Measurements from ENCODE around the gene NFKB2. TPM values are rescaled to one million over a fixed set of nuclear protein-coding genes. Genes with fewer than 3 reads are reported as not detected.
A peak's percentile ranks its signal among the peaks of the same experiment; 100 is the strongest.

The NFKB2 gene
- total and polyA plus RNA-seq, 2 experiments from 2014 or later, result 5.7 to 21.5 TPM

- Histone ChIP-seq H3K9ac (no peak overlapping the region), H3K9me2 (ENCODE audit: insufficient read depth) (no peaks in the 10 kb centered on the region), H3K79me2 (ENCODE audit: insufficient read depth) (peaks cover 11% of the 10 kb centered on the region), H4K20me1 (ENCODE audit: insufficient read depth) (no peaks in the 10 kb centered on the region), H3K36me3 (ENCODE audit: low read depth) (no peaks in the 10 kb centered on the region), H2AFZ (no peak overlapping the region), H3K4me2 (ENCODE audit: unreplicated experiment) (no peak overlapping the region), H3F3A (ENCODE audit: insufficient read depth) (0 out of 2 replicates have a peak, but pooled peaks cover 7% of the 10 kb centered on the region), H3K27me3 (replicated peaks; ENCODE audit: insufficient read depth) (no peaks in the 10 kb centered on the region), H3K4me1 (ENCODE audit: insufficient read depth) (peaks cover 11% of the 10 kb centered on the region; the same call in 1 of the 2 replicates), H3K9me3 (ENCODE audit: low read depth) (no peaks in the 10 kb centered on the region), H3K4me3 (no peak overlapping the region), H3K27ac (no peak overlapping the region)
- WGBS, 2 experiments (ENCODE audit: low coverage in 1 of 2, low lambda C conversion rate in 2 of 2, missing lambda C conversion rate in 2 of 2), result 66 to 80% methylated on average over 5 of the region's 5 CpGs
- TF ChIP-seq EZH2 (IDR thresholded peaks at IDR 0.05; ENCODE audit: insufficient read depth, poor library complexity, severe bottlenecking) (no peak), EZH2phosphoT487 (IDR thresholded peaks at IDR 0.05; ENCODE audit: insufficient read depth, low read depth) (no peak)
- DNase-seq, result no peak
- in situ Hi-C loops (cut with MboI), result no loop called here
Observed at GRCh38 chr10:102392306-102392705, 3.2 kb upstream of the NFKB2 start.

- no peak for DNase-seq
- peaks cover 11% of the 10 kb centered on the region; the same call in 1 of the 2 replicates for H3K4me1 ChIP-seq (ENCODE audit: insufficient read depth)
- TF ChIP-seq EZH2 (IDR thresholded peaks at IDR 0.05; ENCODE audit: insufficient read depth, poor library complexity, severe bottlenecking) (no peak), EZH2phosphoT487 (IDR thresholded peaks at IDR 0.05; ENCODE audit: insufficient read depth, low read depth) (no peak)
- no peaks in the 10 kb centered on the region for H3K9me2 ChIP-seq (ENCODE audit: insufficient read depth)
- H3K79me2 ChIP-seq (ENCODE audit: insufficient read depth), result peaks cover 14% of the 10 kb centered on the region
- peak overlapping the region; percentile 87 for H3K27ac ChIP-seq
- H3K9ac ChIP-seq, result peak overlapping the region; percentile 88
- no peaks in the 10 kb centered on the region for H4K20me1 ChIP-seq (ENCODE audit: insufficient read depth)
- peak overlapping the region; percentile 87 for H3K4me3 ChIP-seq
- H3K9me3 ChIP-seq (ENCODE audit: low read depth), result no peaks in the 10 kb centered on the region
- H2AFZ ChIP-seq, result peak overlapping the region; percentile 95
- 31 to 33% methylated on average over 28 to 30 of the region's 30 CpGs for WGBS, 2 experiments (ENCODE audit: low coverage in 1 of 2, low lambda C conversion rate in 2 of 2, missing lambda C conversion rate in 2 of 2)
- in situ Hi-C loops (cut with MboI), result no loop called here
- H3K36me3 ChIP-seq (ENCODE audit: low read depth), result no peaks in the 10 kb centered on the region
- no peaks in the 10 kb centered on the region for H3K27me3 ChIP-seq (replicated peaks; ENCODE audit: insufficient read depth)
- H3F3A ChIP-seq (ENCODE audit: insufficient read depth), result 0 out of 2 replicates have a peak, but pooled peaks cover 7% of the 10 kb centered on the region
- H3K4me2 ChIP-seq (ENCODE audit: unreplicated experiment), result peak overlapping the region; percentile 99
Observed at GRCh38 chr10:102393411-102394078, 2.0 kb upstream of the NFKB2 start.

GRCh38 chr10:102394079-102394800 is 1.3 kb upstream of the NFKB2 start:
- Histone ChIP-seq H3F3A (ENCODE audit: insufficient read depth) (0 out of 2 replicates have a peak, but pooled peaks cover 7% of the 10 kb centered on the region), H3K9me2 (ENCODE audit: insufficient read depth) (no peaks in the 10 kb centered on the region), H3K36me3 (ENCODE audit: low read depth) (no peaks in the 10 kb centered on the region), H3K4me3 (peak overlapping the region; percentile 87), H3K79me2 (ENCODE audit: insufficient read depth) (peaks cover 14% of the 10 kb centered on the region), H3K9ac (peak overlapping the region; percentile 88), H3K27me3 (replicated peaks; ENCODE audit: insufficient read depth) (no peaks in the 10 kb centered on the region), H2AFZ (peak overlapping the region; percentile 95), H4K20me1 (ENCODE audit: insufficient read depth) (no peaks in the 10 kb centered on the region), H3K4me2 (ENCODE audit: unreplicated experiment) (peak overlapping the region; percentile 99), H3K27ac (peak overlapping the region; percentile 87), H3K9me3 (ENCODE audit: low read depth) (no peaks in the 10 kb centered on the region), H3K4me1 (ENCODE audit: insufficient read depth) (peaks cover 11% of the 10 kb centered on the region; the same call in 1 of the 2 replicates)
- in situ Hi-C loops (cut with MboI), result no loop called here
- DNase-seq, result peak; percentile 96
- TF ChIP-seq EZH2phosphoT487 (IDR thresholded peaks at IDR 0.05; ENCODE audit: insufficient read depth, low read depth), result no peak
- no peak for TF ChIP-seq EZH2 (IDR thresholded peaks at IDR 0.05; ENCODE audit: insufficient read depth, poor library complexity, severe bottlenecking)
- WGBS, 2 experiments (ENCODE audit: low coverage in 1 of 2, low lambda C conversion rate in 2 of 2, missing lambda C conversion rate in 2 of 2), result 1% methylated on average over 35 to 60 of the region's 71 CpGs

GRCh38 chr10:102394801-102395399 is 605 bp upstream of the NFKB2 start:
- Histone ChIP-seq H3K79me2 (ENCODE audit: insufficient read depth) (peaks cover 14% of the 10 kb centered on the region), H4K20me1 (ENCODE audit: insufficient read depth) (no peaks in the 10 kb centered on the region), H3K36me3 (ENCODE audit: low read depth) (no peaks in the 10 kb centered on the region), H2AFZ (peak overlapping the region; percentile 95), H3K27ac (peak overlapping the region; percentile 87), H3K4me2 (ENCODE audit: unreplicated experiment) (peak overlapping the region; percentile 99), H3K4me3 (peak overlapping the region; percentile 87), H3K27me3 (replicated peaks; ENCODE audit: insufficient read depth) (no peaks in the 10 kb centered on the region), H3K4me1 (ENCODE audit: insufficient read depth) (peaks cover 14% of the 10 kb centered on the region; the same call in 1 of the 2 replicates), H3K9me2 (ENCODE audit: insufficient read depth) (no peaks in the 10 kb centered on the region), H3F3A (ENCODE audit: insufficient read depth) (0 out of 2 replicates have a peak, but pooled peaks cover 7% of the 10 kb centered on the region), H3K9ac (peak overlapping the region; percentile 88), H3K9me3 (ENCODE audit: low read depth) (no peaks in the 10 kb centered on the region)
- no peak for TF ChIP-seq EZH2phosphoT487 (IDR thresholded peaks at IDR 0.05; ENCODE audit: insufficient read depth, low read depth)
- no peak for TF ChIP-seq EZH2 (IDR thresholded peaks at IDR 0.05; ENCODE audit: insufficient read depth, poor library complexity, severe bottlenecking)
- WGBS, 2 experiments (ENCODE audit: low coverage in 1 of 2, low lambda C conversion rate in 2 of 2, missing lambda C conversion rate in 2 of 2), result 2% methylated on average over 29 to 30 of the region's 35 CpGs
- in situ Hi-C loops (cut with MboI), result no loop called here
- DNase-seq, result peak; percentile 64
